NB4 (cell line): ENCODE measurements around the gene FBXO21.
"Not testable (repeated sequence)": the region's sequence is repeated elsewhere in the genome, so short reads cannot be mapped to it uniquely, and the experiment has no call there.

Experiments
- MYC ChIP-seq: IDR thresholded peaks from 2 replicates; pipeline ENCODE4 v1.6.1; 2011; ENCODE audit warnings: low read depth, low read length
- POLR2A ChIP-seq: IDR thresholded peaks from 2 replicates; pipeline ENCODE4 v1.6.1; 2011; ENCODE audit warnings: mild to moderate bottlenecking; ENCODE audit not compliant: insufficient read length; ENCODE audit errors: extremely low read depth
- TF ChIP-seq, protein P1 (sequence below): IDR thresholded peaks from one replicate; pipeline ENCODE4 v1.5.1; 2012; ENCODE audit warnings: low read depth, low read length

DNA sequence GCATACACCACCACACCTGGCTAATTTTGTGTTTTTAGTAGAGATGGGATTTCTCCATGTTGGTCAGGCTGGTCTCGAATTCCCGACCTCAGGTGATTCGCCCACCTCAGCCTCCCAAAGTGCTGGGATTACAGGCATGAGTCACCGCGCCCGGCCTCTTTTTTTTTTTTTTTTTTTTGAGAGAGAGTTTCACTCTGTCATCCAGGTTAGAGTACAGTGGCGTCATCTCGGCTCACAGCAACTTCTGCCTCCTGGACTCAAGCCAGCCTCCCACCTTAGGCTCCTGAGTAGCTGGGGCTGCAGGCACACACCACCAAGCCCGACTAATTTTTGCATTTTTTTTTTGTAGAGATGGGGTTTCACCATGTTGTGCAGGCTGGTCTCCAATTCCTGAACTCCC is 4.8 kb upstream of the FBXO21 start:
- TF ChIP-seq, protein P1, sequence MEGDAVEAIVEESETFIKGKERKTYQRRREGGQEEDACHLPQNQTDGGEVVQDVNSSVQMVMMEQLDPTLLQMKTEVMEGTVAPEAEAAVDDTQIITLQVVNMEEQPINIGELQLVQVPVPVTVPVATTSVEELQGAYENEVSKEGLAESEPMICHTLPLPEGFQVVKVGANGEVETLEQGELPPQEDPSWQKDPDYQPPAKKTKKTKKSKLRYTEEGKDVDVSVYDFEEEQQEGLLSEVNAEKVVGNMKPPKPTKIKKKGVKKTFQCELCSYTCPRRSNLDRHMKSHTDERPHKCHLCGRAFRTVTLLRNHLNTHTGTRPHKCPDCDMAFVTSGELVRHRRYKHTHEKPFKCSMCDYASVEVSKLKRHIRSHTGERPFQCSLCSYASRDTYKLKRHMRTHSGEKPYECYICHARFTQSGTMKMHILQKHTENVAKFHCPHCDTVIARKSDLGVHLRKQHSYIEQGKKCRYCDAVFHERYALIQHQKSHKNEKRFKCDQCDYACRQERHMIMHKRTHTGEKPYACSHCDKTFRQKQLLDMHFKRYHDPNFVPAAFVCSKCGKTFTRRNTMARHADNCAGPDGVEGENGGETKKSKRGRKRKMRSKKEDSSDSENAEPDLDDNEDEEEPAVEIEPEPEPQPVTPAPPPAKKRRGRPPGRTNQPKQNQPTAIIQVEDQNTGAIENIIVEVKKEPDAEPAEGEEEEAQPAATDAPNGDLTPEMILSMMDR, result not testable (repeated sequence)
- TF ChIP-seq POLR2A, MYC: not testable (repeated sequence)
